Fibroblast of pulmonary artery (primary cell): Measurements from ENCODE around the gene OSBPL5.

ENCODE experiments used
- DNase-seq: peaks from one replicate; pipeline ENCODE4 v3.0.0-alpha.2; 2010; ENCODE audit warnings: low read depth
- H3K4me3 ChIP-seq: replicated peaks from 2 replicates; pipeline ENCODE4 v1.5.1; 2011; ENCODE audit warnings: low read depth, mild to moderate bottlenecking, control low read depth, low read length, moderate library complexity
- TF ChIP-seq, protein P1 (sequence below): IDR thresholded peaks from 2 replicates; pipeline ENCODE4 v1.5.1; 2011; ENCODE audit warnings: mild to moderate bottlenecking, control low read depth, low read length, inconsistent platforms; ENCODE audit errors: missing control alignments

Gene OSBPL5

DNA sequence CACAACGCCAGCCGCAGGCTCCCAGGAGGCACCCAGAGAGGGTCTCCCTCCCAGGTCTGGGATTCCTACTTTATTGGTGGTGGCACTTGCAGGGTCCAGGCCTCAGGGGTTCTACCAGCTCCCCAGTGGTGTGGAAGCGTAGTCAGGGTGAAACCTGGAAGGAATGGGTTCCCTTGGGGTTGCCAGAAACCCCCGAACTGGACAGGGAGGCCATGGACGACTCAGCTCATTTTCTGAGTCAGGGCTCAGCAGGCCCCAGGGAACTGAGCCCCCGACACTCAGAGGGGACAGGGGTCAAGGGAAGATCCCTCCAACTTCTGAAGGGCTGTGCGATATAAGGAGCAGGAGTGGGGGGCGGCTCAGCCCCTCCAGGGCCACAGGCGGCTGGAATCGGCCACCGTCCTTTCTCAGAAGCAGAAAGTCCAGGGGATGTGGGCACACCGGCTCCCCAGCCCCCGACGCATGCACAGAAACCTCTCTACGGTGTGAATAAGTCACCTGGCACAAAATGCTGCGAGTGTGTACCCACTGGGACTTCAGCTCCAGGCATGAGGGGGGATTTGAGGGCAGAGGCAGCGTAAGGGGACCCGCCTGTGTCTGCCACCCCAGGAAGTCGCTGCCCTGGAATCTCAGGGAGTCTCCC lies 28.4 kb upstream of the OSBPL5 start:
- no peak for DNase-seq
- TF ChIP-seq, protein P1, sequence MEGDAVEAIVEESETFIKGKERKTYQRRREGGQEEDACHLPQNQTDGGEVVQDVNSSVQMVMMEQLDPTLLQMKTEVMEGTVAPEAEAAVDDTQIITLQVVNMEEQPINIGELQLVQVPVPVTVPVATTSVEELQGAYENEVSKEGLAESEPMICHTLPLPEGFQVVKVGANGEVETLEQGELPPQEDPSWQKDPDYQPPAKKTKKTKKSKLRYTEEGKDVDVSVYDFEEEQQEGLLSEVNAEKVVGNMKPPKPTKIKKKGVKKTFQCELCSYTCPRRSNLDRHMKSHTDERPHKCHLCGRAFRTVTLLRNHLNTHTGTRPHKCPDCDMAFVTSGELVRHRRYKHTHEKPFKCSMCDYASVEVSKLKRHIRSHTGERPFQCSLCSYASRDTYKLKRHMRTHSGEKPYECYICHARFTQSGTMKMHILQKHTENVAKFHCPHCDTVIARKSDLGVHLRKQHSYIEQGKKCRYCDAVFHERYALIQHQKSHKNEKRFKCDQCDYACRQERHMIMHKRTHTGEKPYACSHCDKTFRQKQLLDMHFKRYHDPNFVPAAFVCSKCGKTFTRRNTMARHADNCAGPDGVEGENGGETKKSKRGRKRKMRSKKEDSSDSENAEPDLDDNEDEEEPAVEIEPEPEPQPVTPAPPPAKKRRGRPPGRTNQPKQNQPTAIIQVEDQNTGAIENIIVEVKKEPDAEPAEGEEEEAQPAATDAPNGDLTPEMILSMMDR: no peak
- H3K4me3 ChIP-seq: no peak overlapping the region

DNA sequence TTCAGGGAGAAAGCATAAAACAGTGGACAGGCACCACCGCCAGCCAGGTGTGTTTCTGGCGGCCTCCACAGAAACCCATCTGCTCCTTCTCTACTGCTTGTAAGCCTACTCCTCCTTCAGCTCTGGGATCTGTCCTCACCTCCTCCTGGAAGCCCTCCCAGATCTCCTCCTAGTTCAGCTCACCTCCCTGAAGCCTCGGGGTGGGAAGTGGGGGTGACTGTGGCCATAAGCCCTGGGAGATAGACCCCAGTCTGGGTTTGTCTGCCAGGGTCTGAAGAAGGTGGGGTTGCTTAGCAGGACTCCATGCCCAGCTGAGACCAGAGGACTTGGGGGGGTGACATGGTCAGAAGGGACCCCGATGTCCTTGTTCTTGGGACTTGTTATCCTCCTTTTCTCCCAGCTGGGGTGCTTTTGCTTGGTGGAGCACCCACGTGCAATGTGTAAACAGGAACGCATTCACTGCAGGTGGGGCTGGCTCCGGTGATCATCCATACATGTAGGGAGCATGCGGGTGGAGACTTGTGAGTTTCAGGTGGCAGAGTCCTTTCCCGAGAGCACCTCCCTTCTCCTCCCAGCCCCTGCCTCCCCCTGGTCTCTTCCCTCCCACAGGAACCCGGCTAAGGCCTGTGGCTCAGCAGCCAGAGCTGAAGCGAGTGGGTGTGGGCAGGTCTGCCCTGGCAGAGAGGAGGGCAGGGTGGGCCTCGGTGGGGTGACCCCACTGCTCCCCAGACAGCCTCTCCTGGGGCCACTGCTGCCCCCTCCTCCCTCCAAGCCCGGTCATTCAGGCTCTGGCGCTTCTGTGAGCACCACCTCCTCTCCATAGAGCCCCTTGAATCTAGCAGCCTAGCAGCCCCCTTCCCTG lies 27.6 kb upstream of the OSBPL5 start:
- H3K4me3 ChIP-seq: no peak overlapping the region
- no peak for DNase-seq
- TF ChIP-seq, protein P1: no peak

DNA sequence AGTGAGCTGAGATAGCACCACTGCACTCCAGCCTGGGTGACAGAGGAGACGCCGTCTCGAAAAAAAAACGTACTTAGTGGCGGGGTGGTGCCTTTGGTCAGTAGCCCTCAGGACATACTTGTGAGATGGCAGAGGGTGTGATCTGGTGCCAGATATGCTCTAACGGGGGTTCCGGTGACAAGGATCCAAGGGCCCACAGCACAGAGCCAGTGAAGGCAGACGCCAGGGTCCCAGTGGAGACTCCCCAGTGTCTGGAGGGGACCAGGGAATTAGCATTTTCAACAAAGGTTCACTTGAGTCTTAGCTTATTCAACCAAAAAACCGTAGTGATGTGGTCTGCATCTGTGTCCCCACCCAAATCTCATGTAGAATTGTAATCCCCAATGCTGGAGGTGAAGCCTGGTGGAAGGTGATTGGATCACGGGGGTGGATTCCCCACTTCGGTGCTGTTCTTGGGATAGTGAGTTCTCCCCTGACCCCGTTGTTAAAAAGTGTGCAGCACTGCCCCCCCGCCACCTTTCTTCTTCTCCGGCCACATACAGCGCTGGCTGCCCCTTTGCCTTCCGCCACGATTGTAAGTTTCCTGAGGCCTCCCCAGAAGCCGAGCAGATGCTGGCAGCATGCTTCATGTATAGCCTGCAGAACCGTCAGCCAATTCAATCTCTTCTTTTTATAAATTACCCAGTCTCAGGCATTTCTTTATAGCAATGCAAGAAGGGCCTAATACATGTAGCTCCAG lies 26.6 kb upstream of the OSBPL5 start:
- no peak overlapping the region for H3K4me3 ChIP-seq
- TF ChIP-seq, protein P1: no peak

DNA sequence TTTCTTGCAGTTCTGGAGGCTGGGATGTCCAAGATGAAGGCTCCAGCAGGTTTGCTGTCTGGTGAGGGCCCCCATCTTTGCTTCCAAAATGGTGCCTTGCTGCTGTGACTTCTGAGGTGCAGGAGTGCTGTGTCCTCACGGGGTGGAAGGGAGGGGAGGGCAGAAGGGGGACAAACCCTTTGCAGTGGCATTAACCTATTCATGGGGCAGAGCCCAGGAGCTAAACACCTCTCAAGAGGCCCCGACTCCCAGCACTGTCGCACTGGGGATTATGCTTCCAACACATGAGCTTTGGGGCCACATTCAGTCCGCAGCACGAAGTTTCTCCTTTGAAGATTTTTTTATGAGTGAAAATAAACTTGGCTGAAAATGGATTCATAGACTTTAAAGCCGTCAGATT lies 25.5 kb upstream of the OSBPL5 start:
- no peak overlapping the region for H3K4me3 ChIP-seq
- no peak for DNase-seq
- TF ChIP-seq, protein P1: no peak

More for the DNA sequence above, 26.6 kb upstream of the OSBPL5 start:
- no peak for DNase-seq

DNA sequence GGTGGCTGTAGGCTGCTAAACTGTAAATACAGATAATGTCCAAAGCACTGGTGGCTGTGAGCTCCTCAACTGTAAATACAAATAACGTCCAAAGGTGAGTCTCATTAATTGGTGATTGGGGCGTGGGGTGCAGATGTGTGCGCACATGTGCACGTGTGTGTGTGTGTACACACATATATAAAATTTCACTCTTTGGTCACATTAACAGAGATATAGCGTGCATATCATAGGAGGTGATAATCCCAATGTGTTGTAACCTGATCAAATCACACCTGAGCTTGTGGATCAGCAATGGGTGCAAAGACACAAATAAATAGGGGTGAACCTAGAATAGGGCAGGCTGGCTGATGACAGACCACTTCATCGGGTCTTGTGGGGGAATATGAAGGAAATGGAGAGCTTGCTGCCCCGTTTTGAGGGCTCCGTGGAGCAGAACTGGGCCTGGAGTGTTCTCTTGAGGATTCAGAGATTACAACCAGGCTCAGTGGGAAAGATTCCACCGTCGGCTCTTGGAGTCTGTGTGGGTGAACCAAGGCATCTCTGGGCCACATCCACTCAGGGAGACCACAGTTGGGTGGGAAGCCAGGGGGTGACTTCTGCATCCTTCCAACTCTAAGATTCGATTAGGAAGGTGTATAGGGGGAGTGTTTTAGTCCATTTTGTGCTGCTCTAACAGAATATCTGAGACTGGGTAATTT lies 24.9 kb upstream of the OSBPL5 start:
- TF ChIP-seq, protein P1: no peak
- no peak overlapping the region for H3K4me3 ChIP-seq

DNA sequence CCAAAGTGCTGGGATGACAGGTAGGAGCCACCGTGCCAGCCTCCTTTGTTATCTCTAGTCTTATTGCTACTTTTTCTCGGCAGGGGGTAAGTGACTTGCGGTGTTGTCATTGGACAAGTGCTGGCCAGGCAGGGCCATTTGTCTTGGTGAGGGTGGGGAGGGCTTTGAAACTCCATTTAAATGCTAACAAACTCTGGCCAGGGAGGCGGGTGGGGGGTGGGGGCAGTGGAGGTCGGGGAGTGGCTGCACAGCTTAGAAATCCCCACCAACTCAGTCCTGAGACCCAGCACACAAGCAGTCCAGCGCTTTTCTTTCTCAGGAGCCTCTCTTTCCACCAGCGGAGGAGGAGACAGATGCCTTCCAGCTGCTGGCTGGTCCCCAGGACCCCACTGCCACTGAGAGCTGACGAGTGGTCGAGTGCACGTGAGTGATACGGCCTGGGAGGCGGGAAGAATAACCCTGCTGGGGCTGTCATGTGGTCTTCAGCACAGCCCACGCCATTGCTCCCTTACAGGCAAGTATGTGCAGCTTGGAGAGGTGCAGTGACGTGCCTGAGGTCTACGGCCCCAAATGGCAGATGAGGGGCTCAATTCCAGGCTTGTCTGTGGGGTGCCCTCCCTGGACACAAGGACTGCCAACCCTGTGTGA lies 24.2 kb upstream of the OSBPL5 start:
- no peak for DNase-seq
- TF ChIP-seq, protein P1: no peak
- H3K4me3 ChIP-seq: no peak overlapping the region

More for the DNA sequence above, 24.9 kb upstream of the OSBPL5 start:
- no peak for DNase-seq
